HG03342 (cell line): Measurements from ENCODE around the gene STXBP5.

Experiments used
- ATAC-seq: cut with Tn5 transposase; IDR thresholded peaks from one replicate; pipeline ENCODE4 v1.9.1; 2021; ENCODE audit warnings: mild to moderate bottlenecking, moderate library complexity; ENCODE audit not compliant: unreplicated experiment

The STXBP5 gene

DNA sequence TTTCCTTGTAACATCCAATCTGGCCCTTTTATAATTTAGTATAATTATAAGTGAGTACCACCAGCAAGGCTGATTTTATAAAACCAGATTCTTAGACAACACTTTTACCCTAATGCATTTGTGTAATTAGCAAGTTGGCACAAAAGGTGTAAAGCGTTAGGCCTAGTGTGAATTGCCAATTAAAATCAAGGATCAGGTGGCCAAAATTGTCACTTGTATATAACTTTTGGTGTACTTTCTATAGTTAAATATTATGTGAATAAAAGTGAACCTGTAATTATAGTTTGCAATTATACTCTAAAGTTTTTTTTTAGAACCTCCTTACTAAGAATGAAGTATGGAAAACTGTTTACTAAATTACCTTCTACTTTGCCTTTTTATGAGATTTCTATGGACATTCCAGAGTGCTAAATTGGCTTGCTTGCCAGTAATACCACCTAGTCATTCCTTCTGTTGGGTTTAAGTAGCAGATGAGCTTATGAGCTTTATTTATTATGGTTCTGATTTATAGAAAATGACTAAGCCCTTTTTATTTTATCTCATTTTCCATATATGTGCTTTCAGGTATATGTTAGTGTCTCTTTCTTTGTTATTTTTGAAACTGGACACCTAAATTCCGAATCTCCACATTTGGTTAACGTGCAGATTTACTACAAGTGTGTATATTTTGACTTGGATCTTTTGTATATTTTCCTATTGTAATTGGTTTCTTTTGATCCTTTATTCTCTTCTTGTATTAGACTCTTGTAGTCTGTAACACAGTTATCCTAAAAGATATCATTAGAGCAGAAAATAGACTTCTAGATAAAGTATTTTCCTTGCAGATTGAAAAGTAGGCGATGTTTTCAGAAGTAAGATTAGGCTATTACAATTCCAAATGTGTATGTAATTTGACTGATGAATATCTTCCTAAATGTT lies 3.9 kb downstream of the STXBP5 start:
- no peak for ATAC-seq

DNA sequence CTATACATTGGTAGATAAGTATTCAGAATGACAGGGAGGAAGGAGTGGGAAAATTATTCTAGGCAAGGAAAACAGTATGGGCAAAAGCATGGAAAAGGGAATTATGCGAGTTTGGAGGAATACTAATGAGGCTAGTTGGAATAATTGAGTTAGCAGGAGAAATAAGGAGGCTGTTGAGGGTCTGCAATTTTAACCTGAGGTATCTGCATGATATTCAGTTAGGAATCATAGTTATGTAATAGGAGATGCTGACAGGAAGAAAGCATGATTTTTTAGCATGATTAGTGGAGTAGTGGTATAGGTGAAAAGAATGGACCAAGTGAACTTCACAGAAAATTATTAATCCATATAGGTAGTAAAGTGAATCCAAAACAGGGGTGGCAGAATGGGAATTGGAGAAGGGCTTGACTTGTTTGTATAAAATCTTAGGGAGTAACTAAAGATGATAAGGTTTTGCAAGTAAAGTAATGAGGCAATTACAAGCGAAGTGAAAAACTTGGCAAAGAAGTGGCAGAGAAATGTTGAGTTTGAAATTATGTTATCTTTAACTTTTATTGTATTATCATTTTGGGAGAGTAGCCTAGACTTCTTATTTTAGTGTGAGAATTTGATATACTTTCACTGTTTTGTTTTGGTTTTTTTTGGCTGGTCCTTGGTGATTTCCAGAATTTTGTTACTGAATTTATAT lies 5.7 kb downstream of the STXBP5 start:
- no peak for ATAC-seq

DNA sequence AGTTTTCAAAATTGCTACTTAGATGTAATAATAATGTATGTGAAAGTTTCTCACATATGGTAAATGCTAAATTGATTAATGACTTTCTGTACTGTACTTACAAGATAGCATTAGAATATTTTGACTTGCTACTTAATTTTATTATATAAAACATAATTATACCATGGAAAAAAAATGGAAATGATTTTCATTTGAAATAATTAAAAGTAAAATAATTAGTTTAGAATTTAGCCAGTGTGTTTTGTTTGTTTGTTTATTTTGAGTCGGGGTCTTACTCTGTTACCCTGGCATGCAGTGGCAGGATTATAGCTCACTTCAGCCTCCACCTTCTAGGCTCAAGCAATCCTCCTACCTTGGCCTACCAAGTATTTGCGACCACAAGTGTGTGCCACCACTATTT lies 7.1 kb downstream of the STXBP5 start:
- ATAC-seq: no peak

DNA sequence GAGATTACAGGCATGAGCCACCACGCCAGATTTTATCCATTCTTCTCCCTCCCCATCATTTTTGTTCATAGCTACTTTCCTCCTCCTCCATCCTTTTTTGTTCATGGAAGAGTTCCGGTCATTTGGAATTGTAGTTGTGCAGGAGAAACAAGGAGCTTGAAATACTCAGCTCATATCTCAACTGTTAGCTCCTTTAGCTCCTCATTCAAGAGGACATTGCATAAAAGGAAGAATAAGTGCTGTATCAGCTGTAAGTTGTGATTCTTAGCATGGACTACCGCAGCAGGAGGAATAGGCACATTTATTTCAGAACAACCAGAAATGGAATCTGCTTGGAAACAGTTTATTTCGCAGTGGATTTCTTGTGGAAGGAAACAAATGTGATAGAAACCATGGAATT lies 7.6 kb downstream of the STXBP5 start:
- ATAC-seq: no peak

DNA sequence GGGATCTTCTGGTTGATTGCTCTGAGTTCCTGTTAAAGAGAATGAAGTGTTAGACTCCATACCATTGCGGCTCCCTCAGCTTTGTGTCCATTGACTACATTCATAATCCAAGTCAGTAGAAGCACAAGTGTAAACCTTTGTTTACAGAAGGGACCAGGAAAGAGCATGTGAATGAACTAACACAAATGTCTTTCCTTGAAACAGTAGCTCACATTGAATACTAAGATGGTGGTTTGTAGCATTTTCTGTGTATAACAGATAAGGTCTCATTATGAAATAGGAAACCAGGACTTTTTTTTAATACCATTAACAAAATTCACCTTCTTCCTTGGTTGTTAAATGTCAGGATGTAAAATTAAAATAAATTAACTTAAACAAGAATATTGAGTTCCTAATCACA lies 8.4 kb downstream of the STXBP5 start:
- no peak for ATAC-seq

DNA sequence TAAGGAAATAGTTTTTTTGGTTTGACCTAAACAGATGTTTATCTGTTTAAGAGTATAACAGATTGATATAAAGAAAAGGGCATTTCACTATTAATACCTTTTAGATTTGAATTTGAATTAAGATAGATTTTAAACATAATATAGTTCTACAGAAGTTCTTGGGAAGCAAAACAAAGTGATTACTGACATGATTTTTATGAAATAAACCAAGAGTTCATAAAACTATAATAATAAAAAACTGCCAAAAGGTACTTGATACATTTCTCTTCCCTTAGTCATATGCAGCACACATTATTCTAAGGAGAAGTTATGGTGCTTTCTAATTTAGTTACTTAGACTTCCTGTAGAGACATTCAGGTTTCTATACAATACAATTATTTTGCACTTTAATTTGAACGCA lies 9.6 kb downstream of the STXBP5 start:
- no peak for ATAC-seq

DNA sequence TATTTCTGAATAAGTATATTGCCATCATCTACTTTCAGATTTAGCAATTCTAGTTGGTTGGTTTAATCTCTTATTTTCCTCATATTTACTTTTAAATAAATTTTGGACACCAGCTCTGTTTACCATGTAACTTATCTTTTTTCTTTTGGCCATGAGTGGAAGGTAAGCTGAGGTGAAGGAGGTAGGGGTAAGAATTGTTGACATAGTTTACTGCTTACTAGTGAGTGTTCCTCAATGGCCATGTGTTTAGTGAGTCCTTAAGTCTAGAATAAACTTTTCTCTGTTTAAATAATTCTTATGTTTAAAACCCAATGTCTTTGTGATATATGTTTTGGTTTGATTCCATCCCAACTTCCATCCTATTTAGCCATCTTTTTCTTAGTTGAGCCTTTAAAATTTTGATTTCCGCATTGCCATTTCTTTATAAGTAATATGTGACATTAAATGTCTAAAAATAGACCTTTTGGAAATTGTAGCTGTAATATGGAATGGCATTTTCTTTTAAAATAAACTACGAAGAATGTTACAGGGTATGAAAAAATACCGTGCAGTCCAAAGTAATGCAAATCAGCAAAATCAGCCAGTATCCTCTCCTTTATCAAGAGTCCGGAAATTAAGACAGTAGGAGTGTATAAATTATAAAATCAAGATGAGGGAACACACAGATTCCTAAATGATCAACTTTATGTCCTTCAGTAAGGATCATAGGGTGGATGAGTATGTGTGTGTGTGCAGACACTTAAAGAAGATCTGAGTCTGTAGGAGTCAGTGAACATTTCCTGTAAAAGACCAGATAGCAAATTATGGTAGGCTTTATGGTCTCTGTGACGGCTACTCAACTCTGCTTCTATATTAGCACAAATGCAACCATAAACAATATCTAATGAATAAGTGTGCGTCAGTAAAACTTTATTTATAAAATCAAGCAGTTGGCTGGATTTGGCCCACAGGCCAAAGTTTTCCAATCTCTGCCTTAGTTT lies 10.3 kb downstream of the STXBP5 start:
- ATAC-seq: no peak

DNA sequence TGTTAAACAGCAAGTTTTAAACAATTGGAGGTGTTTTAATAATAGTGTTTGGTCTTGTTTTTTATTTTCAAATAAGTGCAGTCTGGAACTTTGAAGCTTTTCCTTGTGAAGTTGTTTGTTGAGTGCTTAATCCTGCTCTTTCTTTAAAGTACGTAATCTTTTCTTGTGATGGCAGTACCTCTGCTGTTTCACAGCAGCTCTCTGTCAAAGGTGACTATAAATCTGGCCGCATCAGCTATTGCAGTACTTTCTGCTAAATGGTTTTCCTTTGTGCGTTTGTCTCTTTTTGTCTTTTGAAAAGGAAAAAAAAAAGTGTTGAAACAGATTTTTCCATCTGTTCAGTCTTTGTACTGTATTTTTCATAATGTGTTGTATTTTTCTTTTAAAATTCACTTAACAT lies 12.7 kb downstream of the STXBP5 start:
- no peak for ATAC-seq

DNA sequence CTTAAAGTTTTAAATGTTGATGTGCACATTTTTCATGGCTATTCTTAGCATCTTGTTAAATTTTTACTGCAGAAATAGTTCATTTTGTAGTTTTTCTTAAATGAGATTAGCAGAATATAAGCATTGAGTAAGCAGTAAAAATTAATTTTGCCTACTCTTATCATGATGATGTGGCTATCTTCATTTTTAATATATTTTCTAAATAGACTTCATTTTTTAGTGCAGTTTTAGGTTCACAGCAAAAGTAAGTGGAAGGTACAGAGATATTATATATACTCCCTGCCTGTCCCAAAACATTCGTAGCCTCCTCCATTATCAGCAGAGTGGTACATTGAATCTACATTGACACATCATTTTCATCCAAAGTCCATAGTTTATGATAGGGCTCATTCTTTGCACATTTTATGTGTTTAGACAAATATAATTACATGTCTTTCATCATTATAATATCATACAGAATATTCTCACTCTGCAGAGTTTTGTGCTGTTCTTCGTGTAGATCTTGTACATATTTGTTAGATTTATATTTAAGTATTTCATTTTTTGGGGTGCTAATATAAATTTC lies 13.7 kb downstream of the STXBP5 start:
- ATAC-seq: no peak

DNA sequence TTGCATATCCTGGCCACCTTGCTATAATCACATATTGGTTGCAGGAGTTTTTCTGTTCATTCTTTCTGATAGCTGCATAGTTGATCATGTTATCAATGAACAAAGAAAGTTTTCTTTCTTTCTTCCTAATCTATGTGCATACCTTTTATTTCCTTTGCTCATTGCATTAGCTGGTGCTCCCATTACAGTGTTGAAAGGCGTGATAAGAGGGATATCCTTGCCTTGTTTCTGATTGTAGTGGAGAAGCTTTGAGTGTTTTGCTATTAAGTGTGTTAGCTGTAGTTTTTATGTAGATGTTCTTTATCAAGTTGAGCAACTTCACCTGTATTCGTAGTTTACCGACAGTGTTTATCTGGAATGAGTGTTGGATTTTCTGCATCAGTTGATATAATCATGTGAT lies 14.6 kb downstream of the STXBP5 start:
- ATAC-seq: no peak

DNA sequence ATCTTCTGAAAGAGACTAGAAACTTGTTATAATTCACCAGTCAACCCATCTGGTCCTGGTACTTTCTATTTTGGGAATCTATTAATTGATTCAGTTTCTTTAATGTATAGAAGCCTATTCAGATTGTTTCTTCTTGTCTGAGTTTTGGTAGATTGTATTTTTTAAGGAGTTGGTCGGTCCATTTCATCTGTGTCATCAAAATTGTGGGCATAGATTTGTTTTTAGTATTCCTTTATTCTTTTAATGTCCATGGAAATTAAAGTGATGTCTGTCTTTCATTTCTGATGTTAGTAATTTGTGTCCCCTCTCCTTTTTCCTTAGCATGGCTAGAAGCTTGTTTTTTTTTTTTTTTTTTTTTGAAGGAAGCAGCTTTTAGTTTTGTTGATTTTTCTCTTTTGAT lies 15.2 kb downstream of the STXBP5 start:
- no peak for ATAC-seq

DNA sequence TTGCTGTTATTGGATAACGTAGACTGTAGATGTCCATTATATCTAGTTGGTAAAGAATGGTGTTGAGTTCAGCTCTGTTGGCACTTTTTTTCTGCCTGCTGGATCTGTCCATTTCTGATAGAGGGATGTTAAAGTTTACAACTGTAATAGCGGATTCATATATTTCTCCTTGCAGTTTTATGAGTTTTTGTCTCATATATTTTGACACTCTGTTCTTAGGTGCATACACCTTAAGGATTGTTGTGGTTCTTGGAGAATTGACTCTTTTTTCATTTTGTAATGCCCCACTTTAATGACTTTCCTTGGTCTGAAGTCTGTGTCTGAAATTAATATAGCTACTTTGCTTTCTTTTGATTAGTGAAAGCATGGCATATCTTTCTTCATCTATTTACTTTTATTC lies 16.1 kb downstream of the STXBP5 start:
- no peak for ATAC-seq

DNA sequence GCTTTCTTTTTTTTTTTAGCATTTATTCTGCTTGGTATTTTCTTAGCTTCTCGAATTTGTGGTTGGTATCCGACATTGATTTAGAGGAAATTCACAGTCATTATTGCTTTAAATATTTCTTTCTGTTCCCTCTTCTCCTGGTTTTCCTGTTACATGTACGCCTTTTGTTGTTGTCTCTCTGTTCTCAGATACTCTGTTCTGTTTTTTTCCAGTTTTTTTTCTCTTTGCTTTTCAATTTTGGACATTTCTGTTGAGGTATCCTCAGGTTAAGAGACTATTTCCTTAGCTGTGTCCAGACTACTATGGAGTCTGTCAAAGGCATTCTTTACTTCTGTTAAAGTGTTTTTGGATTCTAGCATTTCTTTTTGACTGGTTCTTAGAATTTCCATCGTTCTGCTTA lies 17.5 kb downstream of the STXBP5 start:
- ATAC-seq: no peak

DNA sequence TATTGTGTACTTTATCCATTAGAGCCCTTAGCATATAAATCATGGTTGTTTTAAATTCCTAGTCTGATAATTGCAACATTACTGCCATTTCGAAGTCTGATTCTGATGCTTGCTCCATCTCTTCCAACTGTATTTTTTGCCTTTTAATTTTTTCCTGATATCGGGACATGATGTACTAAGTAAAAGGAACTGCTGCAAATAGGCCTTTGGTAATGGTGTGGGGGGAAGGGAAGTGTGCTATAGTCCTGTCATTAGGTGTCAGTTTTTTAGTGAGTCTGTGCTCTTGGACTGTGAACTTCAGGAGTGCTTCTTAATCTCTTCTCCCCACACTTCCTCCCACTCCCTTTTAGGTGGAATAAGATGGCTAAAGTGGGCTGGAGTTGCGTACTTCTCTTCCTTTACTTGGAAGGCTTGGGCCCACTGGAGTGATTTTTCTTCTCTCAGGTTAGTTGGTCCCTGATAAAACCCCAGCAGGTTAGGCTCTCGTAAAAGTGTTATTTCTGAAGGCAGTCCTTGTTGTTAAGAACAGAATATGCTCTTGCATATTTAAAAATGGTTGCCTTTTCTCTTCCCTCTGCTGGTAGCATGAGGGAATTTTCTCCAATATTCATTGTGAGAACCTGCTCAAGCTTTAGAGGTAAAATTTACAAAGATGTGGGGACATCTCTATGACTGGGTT lies 18.1 kb downstream of the STXBP5 start:
- ATAC-seq: peak; percentile 67

DNA sequence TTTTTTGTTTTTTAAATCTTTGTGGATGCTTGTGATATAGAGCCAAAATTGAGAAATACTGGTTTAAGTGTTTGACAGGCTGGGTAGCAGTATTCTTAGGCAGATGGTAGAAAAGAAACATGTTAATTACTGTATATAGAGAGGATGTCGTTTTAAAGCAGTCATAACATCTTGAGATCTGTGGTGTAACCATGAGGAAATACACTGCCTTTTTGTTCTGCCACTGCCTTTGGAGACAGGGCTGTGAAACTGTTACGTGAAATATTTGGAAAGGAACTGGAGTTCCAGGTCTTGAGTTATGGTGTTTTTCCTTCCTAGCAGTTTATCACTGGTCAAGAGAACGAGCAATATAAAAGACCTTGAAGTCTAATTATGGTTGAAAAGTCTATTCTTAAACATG lies 19.5 kb downstream of the STXBP5 start:
- no peak for ATAC-seq

DNA sequence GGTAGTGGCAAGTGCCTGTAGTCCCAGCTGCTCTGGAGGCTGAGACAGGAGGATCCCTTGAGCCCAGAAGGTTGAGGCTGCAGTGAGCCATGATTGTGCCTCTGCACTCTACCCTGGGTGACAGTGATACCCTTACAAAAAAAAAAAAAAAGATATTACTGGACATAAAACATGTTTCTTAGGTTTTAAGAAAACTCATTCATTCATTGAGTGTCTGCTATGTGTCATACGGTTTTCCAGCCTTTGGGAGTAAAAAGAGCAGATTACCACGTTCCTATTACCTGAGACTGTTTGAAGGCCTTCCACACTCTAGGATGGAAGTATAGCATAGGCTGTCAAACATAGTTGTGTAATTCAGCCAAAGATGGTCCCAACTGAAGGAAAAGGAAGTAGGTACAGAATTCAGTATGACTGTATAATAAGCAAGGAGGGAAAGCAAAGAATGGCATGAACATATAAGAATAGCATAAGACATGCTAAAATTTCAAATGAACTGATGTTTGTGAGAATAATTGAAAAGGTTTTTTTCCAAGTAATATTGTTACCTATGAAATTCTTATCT lies 22.0 kb downstream of the STXBP5 start:
- no peak for ATAC-seq

DNA sequence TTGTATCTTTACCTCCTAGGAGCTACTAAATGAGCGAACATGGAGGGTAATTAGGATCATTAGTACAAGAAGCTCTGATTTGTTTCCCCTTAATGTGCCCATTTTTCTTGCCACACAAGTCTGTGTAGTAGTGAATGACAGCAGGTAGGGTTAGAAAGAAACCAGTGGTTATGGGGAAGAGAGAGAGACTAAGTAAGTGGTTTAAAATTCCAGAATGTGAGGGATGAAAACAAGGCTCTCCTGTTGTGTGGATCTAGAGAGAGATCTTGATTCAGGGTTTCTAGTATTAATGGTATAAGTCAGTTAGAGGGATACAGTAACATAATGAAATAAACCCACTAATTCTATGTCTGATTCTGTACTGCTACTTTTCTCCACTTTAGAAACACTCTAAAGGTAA lies 22.7 kb downstream of the STXBP5 start:
- ATAC-seq: no peak

DNA sequence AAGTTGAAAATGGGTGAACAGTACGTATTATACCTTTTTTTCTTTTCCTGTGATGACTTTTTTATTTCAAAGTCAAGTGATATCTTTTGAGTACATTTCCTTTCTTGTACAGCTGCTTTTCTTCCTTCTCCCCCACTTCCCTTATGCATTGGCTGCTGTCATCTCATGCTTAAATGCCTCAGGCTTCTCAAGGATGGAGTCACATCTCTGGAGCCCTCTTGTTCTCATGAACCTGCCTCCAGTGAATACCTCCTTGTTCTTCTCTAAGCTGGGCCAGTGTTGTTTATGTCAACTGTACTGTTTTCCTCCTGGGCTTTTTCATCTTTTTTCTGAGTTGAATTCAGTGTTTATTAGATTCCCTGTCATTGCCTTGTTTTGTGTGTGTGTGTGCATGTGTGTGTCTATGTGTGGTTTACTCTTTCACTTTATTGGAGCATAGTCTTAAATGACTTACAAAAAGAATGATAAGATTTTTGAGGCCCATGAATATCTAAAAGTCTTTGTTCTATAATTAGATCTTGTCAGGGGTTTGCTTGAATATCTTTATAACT lies 23.6 kb downstream of the STXBP5 start:
- no peak for ATAC-seq

DNA sequence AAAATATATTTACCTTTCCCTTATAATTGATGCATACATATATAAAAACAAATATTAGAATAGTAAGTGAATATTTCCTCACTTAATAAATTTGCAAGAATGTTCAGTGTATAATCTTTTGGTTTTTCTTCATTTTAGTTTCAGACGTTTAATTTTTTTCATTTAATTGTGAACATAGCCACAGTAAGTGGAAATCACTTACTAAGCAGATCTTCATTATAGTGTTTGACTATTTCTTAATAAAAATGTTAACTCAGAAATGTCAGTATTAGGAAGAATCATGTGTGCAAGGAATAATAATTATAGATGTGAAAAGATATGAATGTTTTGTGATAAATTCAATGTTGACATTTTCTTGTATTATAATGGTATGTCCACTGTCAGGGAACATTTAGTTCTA lies 27.4 kb downstream of the STXBP5 start:
- ATAC-seq: no peak

DNA sequence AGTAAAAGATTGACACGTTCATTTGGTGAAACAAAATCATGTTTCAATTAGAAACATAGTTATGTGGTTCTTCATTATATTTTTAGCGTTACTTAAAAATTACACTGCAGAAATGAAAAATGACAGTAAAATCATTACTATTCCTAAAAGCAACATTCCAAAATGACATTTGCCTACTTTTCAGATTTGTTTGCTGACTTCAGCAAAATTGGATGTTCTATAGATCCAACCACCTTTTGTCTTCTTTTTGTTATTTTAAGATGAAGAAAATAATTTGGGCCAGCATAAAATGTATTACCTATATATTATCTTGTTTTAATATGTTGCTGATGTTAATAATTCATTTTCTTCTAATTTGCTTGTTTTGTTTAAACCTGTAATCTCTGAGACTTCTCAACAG lies 30.5 kb downstream of the STXBP5 start:
- no peak for ATAC-seq
